Ishikawa (cell line): ENCODE results near the gene CORO7.

ENCODE experiments used
- MAX ChIP-seq: IDR thresholded peaks from 2 replicates; pipeline ENCODE4 v1.6.1; 2012
- NFIC ChIP-seq: IDR thresholded peaks from 2 replicates; pipeline ENCODE4 v1.6.1; 2012
- REST ChIP-seq: IDR thresholded peaks from 2 replicates; pipeline ENCODE4 v1.6.1; 2012; ENCODE audit warnings: low read depth, mild to moderate bottlenecking
- TAF1 ChIP-seq: IDR thresholded peaks from 2 replicates; pipeline ENCODE4 v1.6.1; 2012; ENCODE audit warnings: low read depth, mild to moderate bottlenecking
- TCF12 ChIP-seq: IDR thresholded peaks from 2 replicates; pipeline ENCODE4 v1.6.1; 2012; ENCODE audit warnings: low read depth

GRCh38 chr16:4309102-4309832 lies 107.1 kb downstream of the CORO7 start:
- no peak for TF ChIP-seq REST
- no peak for TF ChIP-seq NFIC
- TF ChIP-seq MAX: no peak
- no peak for TF ChIP-seq TAF1
- no peak for TF ChIP-seq TCF12
